NCI-H187 (cell line): ENCODE data around the gene OR52H1.

Experiments used
- DNase-seq, 2 experiments: peaks; one replicate each; lab custom pipeline; 2025; lab: John Stamatoyannopoulos, UW

The OR52H1 gene

GRCh38 chr11:5531053-5531831 is 17.1 kb downstream of the OR52H1 start:
- DNase-seq = no peak

GRCh38 chr11:5528495-5528894 is 19.8 kb downstream of the OR52H1 start:
- no peak for DNase-seq

GRCh38 chr11:5527716-5528115 is 20.6 kb downstream of the OR52H1 start:
- no peak for DNase-seq

DNA sequence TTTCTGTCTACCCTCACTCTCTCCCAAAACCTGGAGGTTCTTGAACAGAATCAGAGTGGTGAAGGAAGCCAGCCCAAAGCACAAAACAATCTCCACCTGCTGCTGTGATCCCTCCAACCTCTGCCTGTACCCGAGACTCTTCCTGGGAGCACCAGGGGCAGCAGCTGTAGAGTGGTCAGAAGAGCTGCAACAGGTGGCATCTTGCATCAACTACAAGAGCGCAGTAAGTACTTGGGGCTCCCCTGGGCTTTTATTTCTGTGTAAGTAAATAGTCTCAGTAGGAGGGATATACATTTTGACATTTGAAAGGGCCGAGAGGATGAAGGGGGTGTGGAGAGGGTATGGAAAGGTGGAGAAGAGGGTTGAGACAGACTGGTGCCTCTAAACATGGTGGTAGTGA is 23.6 kb downstream of the OR52H1 start:
- no peak for DNase-seq

DNA sequence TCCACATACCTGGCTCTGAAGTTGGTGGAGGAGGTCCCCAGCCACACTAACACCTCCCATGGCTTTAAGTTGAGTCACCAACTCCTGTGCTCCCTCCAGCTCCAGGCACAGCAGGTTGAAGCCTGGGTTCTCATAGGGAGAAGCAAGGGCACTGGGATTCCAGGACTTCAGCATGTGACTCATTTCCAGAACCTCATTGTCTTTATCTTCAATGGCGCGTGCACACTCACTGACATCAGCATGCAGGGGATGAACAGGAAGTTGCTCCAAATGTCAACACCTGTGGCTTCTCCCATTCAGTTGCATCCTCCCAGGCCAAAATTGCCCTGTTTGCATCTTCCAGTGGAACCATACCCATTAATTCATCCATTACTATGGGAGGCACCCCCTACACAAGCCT is 26.0 kb downstream of the OR52H1 start:
- DNase-seq = no peak

DNA sequence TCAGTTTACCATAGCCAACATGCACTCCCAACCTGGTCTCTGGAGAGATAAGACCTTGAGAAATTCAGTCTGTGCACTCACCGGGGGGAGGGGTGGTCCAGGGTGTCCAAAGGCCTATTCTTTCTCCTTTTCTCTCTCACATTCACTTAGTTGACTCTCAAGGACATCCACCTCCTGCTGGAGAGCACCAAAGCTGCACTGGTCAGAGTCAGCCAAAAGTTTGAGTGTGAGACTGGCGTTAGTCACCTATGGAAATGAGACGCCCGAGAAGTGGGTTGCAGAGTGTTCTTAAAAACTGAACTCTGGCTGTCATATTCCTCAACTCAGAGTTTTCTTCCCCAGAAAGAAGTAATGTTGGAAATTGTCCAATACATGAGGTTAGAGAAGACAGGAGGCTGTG is 26.8 kb downstream of the OR52H1 start:
- no peak for DNase-seq

- DNase-seq = no peak
Measured at GRCh38 chr11:5516599-5516998, 31.7 kb downstream of the OR52H1 start, which contains the start of gene UBQLNL. Gene UBQLNL, minus strand, starts transcription at chr11:5516699. Its CDS starts 258 bp downstream, at chr11:5516441.

GRCh38 chr11:5514841-5515240 is 33.5 kb downstream of the OR52H1 start:
- no peak for DNase-seq

DNA sequence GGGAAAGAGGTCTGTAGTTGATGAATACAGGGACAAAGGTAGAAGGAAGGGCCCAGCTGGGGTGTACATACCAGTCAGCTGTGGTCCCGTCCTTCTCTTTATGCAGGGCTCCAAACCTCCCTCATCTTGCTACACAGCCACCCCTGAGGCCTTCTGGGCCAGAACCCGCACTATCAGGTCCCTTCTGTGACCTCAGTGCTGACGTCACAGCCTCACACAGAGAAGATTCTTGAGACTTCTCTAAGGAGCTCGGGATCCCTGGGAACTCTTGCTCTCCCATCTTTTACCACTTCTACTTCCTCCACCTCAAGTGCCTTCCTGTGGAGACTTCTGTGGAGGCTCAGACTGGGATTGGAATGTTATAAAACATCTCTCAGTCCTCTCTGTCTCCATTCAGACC is 38.5 kb downstream of the OR52H1 start, which contains the start of gene UBQLN3:
UBQLN3 (minus strand) TSS at position 155 of the 400 bp plus-strand sequence. CDS start 399 bp downstream, outside the sequence.
- no peak for DNase-seq

- no peak for DNase-seq
Measured at GRCh38 chr11:5508605-5509004, 39.7 kb downstream of the OR52H1 start.

DNA sequence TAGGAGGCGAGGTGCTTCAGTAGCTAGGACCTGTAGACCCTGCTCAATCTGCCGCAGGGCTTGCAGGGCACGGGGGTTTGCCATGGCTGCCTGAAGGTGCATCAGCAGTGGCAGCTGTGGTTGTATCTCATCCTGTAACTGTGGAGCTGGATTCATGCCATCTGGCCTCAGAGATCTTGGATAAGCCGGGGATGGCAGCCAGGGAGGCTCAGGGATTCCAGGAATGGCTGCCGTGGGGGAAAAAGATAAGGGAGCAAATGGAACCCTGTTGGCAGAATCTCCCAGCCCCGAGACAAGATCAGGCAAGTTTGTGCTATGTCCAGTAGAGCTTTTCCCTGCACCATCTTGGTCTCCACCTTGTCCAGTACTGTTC is 40.4 kb downstream of the OR52H1 start:
- DNase-seq = no peak

DNA sequence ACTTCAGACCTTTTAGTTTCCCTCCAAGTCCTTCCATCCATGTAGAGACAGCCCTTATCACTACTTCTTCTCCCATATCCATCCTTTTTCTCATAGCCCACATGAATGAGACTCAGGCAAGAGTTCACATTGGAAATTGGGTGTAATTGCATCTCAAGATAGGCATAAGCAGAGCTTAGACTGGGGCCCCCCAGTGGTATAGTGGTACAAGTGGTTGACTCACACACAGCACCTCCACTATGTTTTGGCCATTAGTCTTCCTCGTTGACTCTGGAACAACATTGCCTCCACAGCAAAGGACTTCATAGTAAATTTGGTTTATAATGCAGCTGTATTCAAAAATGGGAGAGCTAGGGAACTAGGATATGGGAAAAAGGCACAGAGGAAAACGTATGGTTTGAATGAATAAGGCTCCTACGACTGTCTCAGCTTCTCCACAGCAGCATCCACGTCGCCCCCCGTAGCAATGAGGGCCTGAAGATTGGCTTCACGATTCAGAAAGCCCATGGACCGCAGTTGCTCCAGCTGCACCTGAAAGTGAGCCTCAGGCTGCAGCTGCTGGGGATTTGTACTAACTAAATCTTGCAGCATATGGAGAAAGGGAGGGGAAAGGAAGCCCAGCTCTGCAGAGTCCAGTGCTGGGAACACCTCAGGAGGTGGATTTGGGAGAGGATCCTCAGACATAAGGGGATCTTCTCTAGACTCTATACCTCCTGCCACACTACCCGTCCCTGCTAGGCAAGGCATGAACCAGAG is 41.0 kb downstream of the OR52H1 start:
- no peak for DNase-seq

DNA sequence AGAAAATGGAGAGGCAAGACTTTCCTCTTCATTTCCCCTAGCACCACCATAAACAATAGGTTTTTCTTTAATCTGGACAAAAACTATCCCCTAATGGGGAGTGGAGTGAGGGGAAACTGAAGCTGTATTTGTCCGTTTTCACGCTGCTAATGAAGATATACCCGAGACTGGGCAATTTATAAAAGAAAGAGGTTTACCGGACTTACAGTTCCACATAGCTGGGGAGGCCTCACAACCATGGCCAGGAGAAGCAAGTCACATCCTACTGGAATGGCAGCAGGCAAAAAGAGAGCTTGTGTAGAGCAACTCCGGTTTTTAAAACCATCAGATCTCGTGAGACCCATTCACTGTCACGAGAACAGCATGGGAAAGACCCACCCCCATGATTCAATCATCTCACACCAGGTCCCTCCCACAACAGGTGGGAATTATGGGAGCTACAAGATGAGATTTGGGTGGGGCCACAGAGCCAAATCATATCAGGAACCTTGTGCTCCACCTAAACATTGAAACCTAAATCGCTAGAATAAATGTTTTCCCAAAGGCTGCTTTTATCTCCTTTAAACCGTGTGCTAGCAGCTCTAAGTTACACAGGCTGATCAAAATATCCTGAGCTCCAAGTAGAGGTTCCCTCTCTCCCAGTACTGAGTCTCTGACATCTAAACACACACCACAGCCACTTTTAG is 42.8 kb downstream of the OR52H1 start:
- DNase-seq = no peak

DNA sequence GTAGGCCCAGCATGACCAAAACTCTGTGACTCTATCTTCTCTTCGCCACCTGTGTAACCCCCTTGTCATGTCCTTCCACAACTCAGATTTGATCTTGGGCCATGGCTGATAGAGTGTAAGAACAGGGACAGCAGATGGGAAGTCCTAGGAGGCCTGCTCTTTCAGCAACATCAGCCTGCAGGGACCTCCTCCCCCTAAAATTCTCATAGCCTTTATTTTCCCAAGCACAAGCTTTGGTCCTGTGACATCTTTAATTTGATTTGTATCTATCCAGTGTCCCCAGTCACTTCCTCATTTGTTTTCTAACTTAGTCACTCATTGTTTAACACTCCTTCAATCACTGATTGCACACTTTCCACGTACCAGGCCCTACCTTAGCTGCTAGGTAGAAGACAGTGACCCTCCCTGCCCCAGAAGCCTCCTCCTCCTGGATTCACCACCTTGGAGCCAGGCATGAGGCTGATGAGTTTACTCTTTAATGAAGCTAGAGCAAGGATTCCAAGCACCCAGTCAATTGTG is 43.9 kb downstream of the OR52H1 start:
- no peak for DNase-seq

DNA sequence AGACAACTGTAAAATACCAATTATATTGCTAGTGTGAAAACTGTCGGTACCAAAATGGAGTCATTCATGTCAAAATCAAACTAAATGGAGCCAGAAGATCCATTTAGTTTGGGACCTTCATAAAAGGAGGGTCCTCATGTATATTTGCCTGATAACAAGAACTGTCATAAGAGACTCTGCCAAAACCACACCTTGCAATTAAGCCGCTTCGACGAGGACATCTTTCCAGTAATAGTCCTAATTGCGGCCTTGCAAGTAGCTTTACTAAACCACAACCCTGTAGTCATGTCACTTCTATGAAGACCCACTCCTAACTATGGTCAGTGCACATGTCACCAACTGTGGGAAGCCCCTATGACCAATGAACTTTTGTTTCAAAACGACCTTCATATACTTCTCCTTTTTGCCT is 47.9 kb downstream of the OR52H1 start:
- DNase-seq = no peak

DNA sequence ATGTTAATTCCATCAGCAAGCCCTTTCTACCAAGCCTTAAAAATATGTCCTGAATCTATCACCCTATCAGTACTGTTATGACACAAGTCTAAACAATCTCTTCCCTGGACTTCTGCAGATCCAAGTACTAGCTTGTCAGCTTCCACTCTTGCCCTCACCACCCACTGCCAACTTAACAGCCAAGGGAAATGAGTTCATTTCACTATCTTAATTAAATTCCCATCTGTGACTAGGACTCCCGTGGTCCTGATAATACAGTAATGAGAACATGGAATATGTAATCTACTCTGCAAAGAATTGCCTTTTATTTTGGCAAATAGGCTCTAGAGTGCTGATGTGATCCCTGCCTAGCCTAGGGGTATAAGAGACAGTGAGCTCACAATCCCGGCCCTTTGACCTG is 48.7 kb downstream of the OR52H1 start:
- no peak for DNase-seq
